ENCODE measurements around the gene ROCK1. TPM values are rescaled to one million over a fixed set of nuclear protein-coding genes. Genes with fewer than 3 reads are reported as not detected.

The ROCK1 gene
- total RNA-seq, 4 donors from 2014 or later = 77.2 to 110 (median 106) TPM

GRCh38 chr18:21134895-21135294, 23.3 kb upstream of the ROCK1 start:
- TF ChIP-seq CTCF (IDR thresholded peaks at IDR 0.05) (peak in 1 of 3 experiments; percentile 21), POLR2A (IDR thresholded peaks at IDR 0.05; ENCODE audit: low read depth) (no peak), POLR2AphosphoS5 (IDR thresholded peaks at IDR 0.05) (no peak), EP300 (IDR thresholded peaks at IDR 0.05) (no peak)
- WGBS = 71% methylated on average over 3 of the region's 3 CpGs
- intact Hi-C loops (cut with DNase I) = no loop called here
- Histone ChIP-seq H3K27me3 (no peaks in the 10 kb centered on the region), H3K9me3 (peaks cover 0 to 4% (median 0%) of the 10 kb centered on the region in 4 donors), H3K4me3 (no peak overlapping the region), H3K36me3 (no peaks in the 10 kb centered on the region), H3K4me1 (peaks cover 0 to 5% (median under 1%) of the 10 kb centered on the region in 4 donors), H3K27ac (replicated peaks in 1 of 4) (no peak overlapping the region)
- no peak for DNase-seq (ENCODE audit: extremely low spot score)

GRCh38 chr18:21132398-21132918, 20.8 kb upstream of the ROCK1 start:
- TF ChIP-seq EP300 (IDR thresholded peaks at IDR 0.05) = no peak
- no peak for TF ChIP-seq POLR2A (IDR thresholded peaks at IDR 0.05; ENCODE audit: low read depth)
- no peak for TF ChIP-seq CTCF (IDR thresholded peaks at IDR 0.05)
- no peak for TF ChIP-seq POLR2AphosphoS5 (IDR thresholded peaks at IDR 0.05)
- Histone ChIP-seq H3K4me3 (no peak overlapping the region), H3K27ac (replicated peaks in 1 of 4) (no peak overlapping the region), H3K9me3 (peaks cover 0 to 4% (median 0%) of the 10 kb centered on the region in 4 donors), H3K4me1 (peaks cover 0 to 5% (median 4%) of the 10 kb centered on the region in 4 donors), H3K36me3 (no peaks in the 10 kb centered on the region), H3K27me3 (no peaks in the 10 kb centered on the region)
- intact Hi-C loops (cut with DNase I) = no loop called here
- DNase-seq (ENCODE audit: extremely low spot score) = no peak
- WGBS = 97% methylated on average over 14 of the region's 27 CpGs

- DNase-seq (ENCODE audit: extremely low spot score) = no peak
- intact Hi-C loops (cut with DNase I) = no loop called here
- TF ChIP-seq POLR2A (IDR thresholded peaks at IDR 0.05; ENCODE audit: low read depth) (no peak), CTCF (IDR thresholded peaks at IDR 0.05) (no peak), POLR2AphosphoS5 (IDR thresholded peaks at IDR 0.05) (no peak), EP300 (IDR thresholded peaks at IDR 0.05) (no peak)
Measured at GRCh38 chr18:21131698-21132227, 20.1 kb upstream of the ROCK1 start.

GRCh38 chr18:21129566-21130216, 18.1 kb upstream of the ROCK1 start:
- intact Hi-C loops (cut with DNase I) = no loop called here
- Histone ChIP-seq H3K27ac (replicated peaks in 1 of 4) (no peak overlapping the region), H3K36me3 (no peaks in the 10 kb centered on the region), H3K27me3 (no peaks in the 10 kb centered on the region), H3K4me1 (peaks cover 0 to 5% (median 4%) of the 10 kb centered on the region in 4 donors), H3K4me3 (no peak overlapping the region), H3K9me3 (no peaks in the 10 kb centered on the region)
- DNase-seq (ENCODE audit: extremely low spot score) = no peak
- TF ChIP-seq CTCF (IDR thresholded peaks at IDR 0.05) (no peak), POLR2AphosphoS5 (IDR thresholded peaks at IDR 0.05) (no peak), EP300 (IDR thresholded peaks at IDR 0.05) (no peak), POLR2A (IDR thresholded peaks at IDR 0.05; ENCODE audit: low read depth) (no peak)
- 38% methylated on average over 4 of the region's 4 CpGs for WGBS

More at GRCh38 chr18:21131698-21132227, 20.1 kb upstream of the ROCK1 start:
- Histone ChIP-seq H3K27ac (replicated peaks in 1 of 4) (no peak overlapping the region), H3K9me3 (peaks cover 0 to 4% (median 0%) of the 10 kb centered on the region in 4 donors), H3K36me3 (no peaks in the 10 kb centered on the region), H3K27me3 (no peaks in the 10 kb centered on the region), H3K4me3 (no peak overlapping the region), H3K4me1 (peaks cover 0 to 5% (median 4%) of the 10 kb centered on the region in 4 donors)
- WGBS = 97% methylated on average over 9 of the region's 10 CpGs
